SK-N-MC (cell line): ENCODE measurements around the gene CHRM3.

Experiments
- EZH2 ChIP-seq: fragments of 200-600 bp; sonication (generic); IDR thresholded peaks from one replicate; pipeline ENCODE4 v1.6.1; 2017; ENCODE audit warnings: antibody characterized with exemption
- FOXP2 ChIP-seq: optimal IDR thresholded peaks from 2 replicates; pipeline ENCODE3; 2011; ENCODE audit warnings: mild to moderate bottlenecking, moderate library complexity; ENCODE audit not compliant: insufficient read depth; ENCODE audit errors: extremely low read length, control extremely low read depth
- POLR2AphosphoS5 ChIP-seq: IDR thresholded peaks from 2 replicates; pipeline ENCODE4 v1.6.1; 2012; ENCODE audit warnings: mild to moderate bottlenecking, low read depth, low read length, borderline replicate concordance

- no peak for TF ChIP-seq POLR2AphosphoS5
- no peak for TF ChIP-seq EZH2
- TF ChIP-seq FOXP2, result no peak
Measured at GRCh38 chr1:239388159-239388485, 1.8 kb downstream of the CHRM3 start.
